NB4 (cell line): ENCODE results near the gene ELP2.
"Not testable (repeated sequence)": the region's sequence is repeated elsewhere in the genome, so short reads cannot be mapped to it uniquely, and the experiment has no call there.

Experiments
- DNase-seq: peaks from one replicate; pipeline ENCODE4 v3.0.0; 2010; ENCODE audit warnings: low read depth
- H3K4me3 ChIP-seq: one replicate; pipeline ENCODE4 v1.5.1; 2011; ENCODE audit warnings: mild to moderate bottlenecking, low read depth, low read length, moderate library complexity
- MYC ChIP-seq: IDR thresholded peaks from 2 replicates; pipeline ENCODE4 v1.6.1; 2011; ENCODE audit warnings: low read depth, low read length
- POLR2A ChIP-seq: IDR thresholded peaks from 2 replicates; pipeline ENCODE4 v1.6.1; 2011; ENCODE audit warnings: mild to moderate bottlenecking; ENCODE audit not compliant: insufficient read length; ENCODE audit errors: extremely low read depth
- TF ChIP-seq, protein P1 (sequence below): IDR thresholded peaks from 2 replicates; pipeline ENCODE4 v1.6.1; 2011; ENCODE audit warnings: low read depth, low read length
- TF ChIP-seq, protein P2 (sequence below): IDR thresholded peaks from one replicate; pipeline ENCODE4 v1.5.1; 2012; ENCODE audit warnings: low read depth, low read length

Gene ELP2

DNA sequence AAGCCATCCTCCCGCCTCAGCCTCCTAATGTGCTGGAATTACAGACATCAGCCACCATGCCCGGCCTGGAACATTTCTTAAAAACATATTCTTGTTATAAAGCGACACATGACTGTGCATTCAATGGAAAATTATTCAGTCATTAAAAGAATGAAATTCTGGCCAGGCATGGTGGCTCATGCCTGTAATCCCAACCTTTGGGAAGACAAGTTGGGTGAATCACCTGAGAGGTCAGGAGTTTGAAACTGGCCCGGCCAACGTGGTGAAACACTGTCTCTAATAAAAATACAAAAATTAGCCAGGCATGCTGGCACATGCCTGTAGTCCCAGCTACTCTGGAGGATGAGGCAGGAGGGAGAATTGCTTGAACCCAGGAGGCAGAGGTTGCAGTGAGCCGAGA is 40.7 kb upstream of the ELP2 start:
- H3K4me3 ChIP-seq, result no peak overlapping the region
- no peak for TF ChIP-seq POLR2A
- no peak for DNase-seq

DNA sequence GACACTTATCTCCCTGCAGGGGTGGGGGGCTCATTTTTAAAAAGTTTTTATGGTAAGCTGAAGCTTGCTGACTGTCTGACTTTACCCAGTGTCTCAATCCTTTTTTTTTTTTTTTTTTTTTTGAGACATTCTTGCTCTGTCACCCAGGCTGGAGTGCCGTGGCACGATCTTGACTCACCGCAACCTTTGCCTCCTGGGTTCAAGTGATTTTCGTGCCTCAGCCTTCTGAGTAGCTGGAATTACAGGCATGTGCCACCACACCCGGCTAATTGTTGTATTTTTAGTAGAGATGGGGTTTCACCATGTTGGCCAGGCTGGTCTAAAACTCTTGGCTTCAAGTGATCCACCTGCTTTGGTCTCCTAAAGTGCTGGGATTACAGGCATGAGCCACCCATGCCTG is 37.6 kb upstream of the ELP2 start:
- DNase-seq, H3K4me3 ChIP-seq: not testable (repeated sequence)

DNA sequence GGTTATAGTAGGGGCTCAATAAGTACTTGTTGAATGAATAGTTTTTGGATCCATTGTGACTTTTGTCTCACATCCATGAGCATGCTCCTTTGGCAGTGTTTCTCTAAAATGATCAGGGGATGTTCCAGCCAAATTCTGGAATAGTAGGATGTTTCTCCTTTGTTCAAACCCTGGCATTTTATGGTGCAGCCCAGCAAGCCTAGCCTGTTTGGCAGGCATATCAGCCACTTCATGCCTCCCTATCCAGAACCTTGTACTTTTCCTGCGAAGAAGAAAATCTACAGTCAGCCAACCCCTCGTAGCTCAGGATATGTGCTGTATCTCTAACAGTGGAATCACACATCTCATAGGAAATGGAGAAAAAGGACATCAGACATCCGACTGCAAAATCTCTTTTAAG is 35.3 kb upstream of the ELP2 start:
- no peak for DNase-seq
- no peak overlapping the region for H3K4me3 ChIP-seq
- TF ChIP-seq, protein P1, sequence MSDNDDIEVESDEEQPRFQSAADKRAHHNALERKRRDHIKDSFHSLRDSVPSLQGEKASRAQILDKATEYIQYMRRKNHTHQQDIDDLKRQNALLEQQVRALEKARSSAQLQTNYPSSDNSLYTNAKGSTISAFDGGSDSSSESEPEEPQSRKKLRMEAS, result no peak
- no peak for TF ChIP-seq POLR2A
- TF ChIP-seq, protein P2, sequence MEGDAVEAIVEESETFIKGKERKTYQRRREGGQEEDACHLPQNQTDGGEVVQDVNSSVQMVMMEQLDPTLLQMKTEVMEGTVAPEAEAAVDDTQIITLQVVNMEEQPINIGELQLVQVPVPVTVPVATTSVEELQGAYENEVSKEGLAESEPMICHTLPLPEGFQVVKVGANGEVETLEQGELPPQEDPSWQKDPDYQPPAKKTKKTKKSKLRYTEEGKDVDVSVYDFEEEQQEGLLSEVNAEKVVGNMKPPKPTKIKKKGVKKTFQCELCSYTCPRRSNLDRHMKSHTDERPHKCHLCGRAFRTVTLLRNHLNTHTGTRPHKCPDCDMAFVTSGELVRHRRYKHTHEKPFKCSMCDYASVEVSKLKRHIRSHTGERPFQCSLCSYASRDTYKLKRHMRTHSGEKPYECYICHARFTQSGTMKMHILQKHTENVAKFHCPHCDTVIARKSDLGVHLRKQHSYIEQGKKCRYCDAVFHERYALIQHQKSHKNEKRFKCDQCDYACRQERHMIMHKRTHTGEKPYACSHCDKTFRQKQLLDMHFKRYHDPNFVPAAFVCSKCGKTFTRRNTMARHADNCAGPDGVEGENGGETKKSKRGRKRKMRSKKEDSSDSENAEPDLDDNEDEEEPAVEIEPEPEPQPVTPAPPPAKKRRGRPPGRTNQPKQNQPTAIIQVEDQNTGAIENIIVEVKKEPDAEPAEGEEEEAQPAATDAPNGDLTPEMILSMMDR, result no peak
- TF ChIP-seq MYC, result no peak

DNA sequence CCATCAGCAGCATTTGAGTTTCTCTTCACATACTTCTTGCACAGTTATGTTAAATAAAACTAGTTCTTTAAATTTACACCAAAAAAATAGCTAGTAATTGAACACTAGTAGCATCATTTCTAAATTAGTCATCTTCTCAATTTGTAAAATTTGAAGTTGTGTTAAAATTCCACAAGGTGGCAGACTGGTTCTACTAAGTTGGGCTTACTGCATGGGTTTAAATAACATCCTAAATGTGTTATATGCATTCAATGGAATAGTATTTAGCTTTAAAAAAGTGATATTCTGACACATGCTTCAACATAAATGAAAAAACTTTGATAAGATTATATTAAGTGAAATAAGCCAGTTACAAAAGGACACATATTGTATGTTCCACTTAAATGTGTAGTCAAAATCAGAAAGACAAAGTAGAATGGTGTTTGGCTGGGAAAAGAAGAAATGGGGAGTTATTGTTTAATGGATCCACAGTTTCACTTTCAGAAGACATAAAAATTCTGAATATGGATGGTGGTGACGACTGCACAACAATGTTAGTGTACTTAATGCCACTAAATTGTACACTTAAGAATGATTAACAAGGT is 33.7 kb upstream of the ELP2 start:
- TF ChIP-seq, protein P2, result peak; percentile 20
- no peak for TF ChIP-seq POLR2A
- peak; percentile 69 for DNase-seq
- H3K4me3 ChIP-seq, result no peak overlapping the region

DNA sequence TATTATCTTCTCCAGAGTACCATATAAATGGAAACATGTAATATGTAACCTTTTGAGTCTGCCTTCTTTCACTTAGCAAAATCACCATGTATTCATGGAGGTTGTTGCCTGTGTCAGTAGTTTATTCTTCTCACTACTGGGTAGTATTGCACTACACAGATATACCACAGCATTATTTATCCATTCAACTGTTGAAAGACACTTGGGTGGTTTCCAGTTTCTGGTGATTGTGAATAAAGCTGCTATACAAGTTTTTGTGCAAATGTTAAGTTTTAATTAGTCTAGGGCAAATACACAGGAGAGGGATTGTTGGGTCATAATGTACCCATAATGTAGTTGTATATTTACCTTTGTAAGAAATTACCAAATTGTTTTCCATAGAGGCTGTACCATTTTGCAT is 32.7 kb upstream of the ELP2 start:
- no peak for DNase-seq
- no peak for TF ChIP-seq POLR2A
- TF ChIP-seq, protein P1, result no peak
- TF ChIP-seq, protein P2, result no peak

DNA sequence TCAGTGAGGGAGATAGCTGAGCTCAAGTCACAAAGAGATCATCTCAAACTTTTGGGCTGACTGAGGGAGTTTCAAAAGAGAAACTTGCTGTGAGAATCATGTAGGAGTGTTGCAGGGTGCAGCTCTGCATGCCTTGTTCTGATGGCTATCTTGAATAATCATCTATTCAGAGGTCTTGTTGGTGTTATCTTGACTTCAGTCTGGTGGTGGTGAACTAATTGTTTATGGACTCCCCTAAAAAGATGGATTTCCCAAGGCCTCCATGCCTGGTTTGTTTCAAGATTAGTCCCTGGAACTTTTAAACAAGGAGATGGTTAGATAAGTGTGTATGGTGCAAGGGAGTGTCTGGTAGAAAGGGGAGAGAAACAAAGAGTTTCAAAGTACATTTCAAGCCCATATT is 30.4 kb upstream of the ELP2 start:
- no peak for DNase-seq
- TF ChIP-seq POLR2A, result no peak
- no peak overlapping the region for H3K4me3 ChIP-seq

More for the DNA sequence above, 32.7 kb upstream of the ELP2 start:
- no peak overlapping the region for H3K4me3 ChIP-seq

DNA sequence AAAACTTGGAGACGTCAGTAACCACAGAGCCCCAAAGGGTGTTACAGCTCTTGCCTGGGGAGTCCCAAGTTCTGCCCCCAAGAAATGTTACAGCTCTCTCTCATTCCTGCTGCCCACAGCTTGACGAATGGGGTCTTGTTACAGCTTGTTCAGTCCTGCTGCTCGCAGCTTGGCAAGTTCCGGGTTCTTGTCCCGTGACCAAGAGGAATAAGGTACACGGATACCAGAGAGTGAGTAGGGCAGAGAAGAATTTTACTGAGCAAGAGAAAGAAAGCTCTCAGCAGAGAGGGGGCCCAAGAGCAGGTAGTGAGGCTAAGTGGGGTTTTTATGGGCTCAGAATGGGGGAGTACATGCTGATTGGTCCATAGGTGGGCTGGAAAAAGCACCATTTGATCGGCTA is 27.8 kb upstream of the ELP2 start:
- no peak for TF ChIP-seq MYC
- TF ChIP-seq, protein P2, result no peak
- no peak for TF ChIP-seq POLR2A
- TF ChIP-seq, protein P1, result no peak
- DNase-seq, result no peak
- H3K4me3 ChIP-seq, result no peak overlapping the region

DNA sequence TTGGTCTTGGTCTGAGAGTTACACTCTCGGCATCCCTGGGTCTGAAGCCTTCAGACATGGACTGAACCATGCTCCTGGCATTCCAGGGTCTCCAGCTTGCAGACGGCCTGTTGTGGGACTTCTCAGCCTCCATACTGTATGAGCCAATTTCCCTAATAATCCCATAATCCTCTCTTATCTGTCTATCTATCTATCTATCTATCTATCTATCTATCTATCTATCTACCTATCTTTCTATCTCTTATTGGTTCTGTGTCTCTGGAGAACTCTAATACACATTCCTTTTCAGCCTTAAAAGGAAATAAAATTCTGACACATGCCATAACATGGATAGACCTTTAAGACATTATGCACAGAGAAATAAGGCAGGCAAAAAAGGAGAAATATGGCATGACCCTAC is 24.9 kb upstream of the ELP2 start:
- DNase-seq, result no peak
- TF ChIP-seq, protein P2, result no peak
- TF ChIP-seq POLR2A, result no peak
- TF ChIP-seq, protein P1, result no peak
- TF ChIP-seq MYC, result no peak
- H3K4me3 ChIP-seq, result no peak overlapping the region
